ENCODE data around the gene KLHL29.

The KLHL29 gene

GRCh38 chr2:23568626-23569190 lies 183.7 kb downstream of the KLHL29 start:
- no peak for DNase-seq (ENCODE audit: low read depth in 2 of 2)

- no peak for DNase-seq (ENCODE audit: low read depth in 2 of 2)
Observed at GRCh38 chr2:23569761-23570365, 184.9 kb downstream of the KLHL29 start.

- no peak for DNase-seq (ENCODE audit: low read depth in 2 of 2)
Observed at GRCh38 chr2:23571085-23571484, 186.1 kb downstream of the KLHL29 start.

- DNase-seq (ENCODE audit: low read depth in 2 of 2), result no peak
Observed at GRCh38 chr2:23571527-23572282, 186.7 kb downstream of the KLHL29 start.

- no peak for DNase-seq (ENCODE audit: low read depth in 2 of 2)
Observed at GRCh38 chr2:23574919-23575654, 190.1 kb downstream of the KLHL29 start.

GRCh38 chr2:23578964-23579671 lies 194.1 kb downstream of the KLHL29 start:
- DNase-seq (ENCODE audit: low read depth in 2 of 2), result no peak

GRCh38 chr2:23579674-23580073 lies 194.7 kb downstream of the KLHL29 start:
- DNase-seq (ENCODE audit: low read depth in 2 of 2), result no peak

- DNase-seq (ENCODE audit: low read depth in 2 of 2), result no peak
Observed at GRCh38 chr2:23583467-23583866, 198.5 kb downstream of the KLHL29 start.

- DNase-seq (ENCODE audit: low read depth in 2 of 2), result no peak
Observed at GRCh38 chr2:23584054-23584745, 199.2 kb downstream of the KLHL29 start.

GRCh38 chr2:23585273-23586170 lies 200.5 kb downstream of the KLHL29 start:
- DNase-seq (ENCODE audit: low read depth in 2 of 2), result no peak

GRCh38 chr2:23586741-23587306 lies 201.8 kb downstream of the KLHL29 start:
- DNase-seq (ENCODE audit: low read depth in 2 of 2), result no peak

GRCh38 chr2:23587341-23587880 lies 202.4 kb downstream of the KLHL29 start:
- no peak for DNase-seq (ENCODE audit: low read depth in 2 of 2)

GRCh38 chr2:23588106-23588505 lies 203.1 kb downstream of the KLHL29 start:
- DNase-seq (ENCODE audit: low read depth in 2 of 2), result no peak

- no peak for DNase-seq (ENCODE audit: low read depth in 2 of 2)
Observed at GRCh38 chr2:23588508-23589201, 203.7 kb downstream of the KLHL29 start.

- no peak for DNase-seq (ENCODE audit: low read depth in 2 of 2)
Observed at GRCh38 chr2:23589220-23589647, 204.3 kb downstream of the KLHL29 start.

GRCh38 chr2:23589739-23590138 lies 204.8 kb downstream of the KLHL29 start:
- no peak for DNase-seq (ENCODE audit: low read depth in 2 of 2)

GRCh38 chr2:23590241-23590869 lies 205.4 kb downstream of the KLHL29 start:
- DNase-seq (ENCODE audit: low read depth in 2 of 2), result no peak

GRCh38 chr2:23591111-23591510 lies 206.1 kb downstream of the KLHL29 start:
- no peak for DNase-seq (ENCODE audit: low read depth in 2 of 2)
